T-cell (primary cell): ENCODE data around the gene ZBTB11. TPM values are rescaled to one million over a fixed set of nuclear protein-coding genes. Genes with fewer than 3 reads are reported as not detected.
A peak's percentile ranks its signal among the peaks of the same experiment; 100 is the strongest.
"Not testable (repeated sequence)": the region's sequence is repeated elsewhere in the genome, so short reads cannot be mapped to it uniquely, and the experiment has no call there.

Source experiments
- ATAC-seq, 4 experiments: fragments of 200-7000 bp in 3 of 4; fragments of 150-1000 bp in 1 of 4; cut with Tn5 transposase; replicated peaks in 1 of 4; 1 replicate in 3 of 4; 2 replicates in 1 of 4; pipeline ENCODE4 v1.10.0; 2021; ENCODE audit warnings: moderate library complexity in 3 of 4, mild to moderate bottlenecking in 2 of 4, moderate number of reproducible peaks in 1 of 4
- CTCF ChIA-PET, 2 donors: fragments of 300-600 bp; sonication (Branson Sonifier 250); formaldehyde crosslinking; loops; one replicate each; lab custom pipeline; 2022; ENCODE audit warnings: antibody characterized with exemption in 2 of 2; lab: Charles Lee
- POLR2A ChIA-PET, 2 donors: fragments of 300-600 bp; sonication (Branson Sonifier 250); formaldehyde crosslinking; loops; one replicate each; lab custom pipeline; 2022; ENCODE audit warnings: antibody characterized with exemption in 2 of 2; lab: Charles Lee
- DNase-seq, 35 experiments: peaks; one replicate each; pipeline versions ENCODE4 v3.0.0 to v3.0.0-alpha.2; 2013 to 2023
- H3K27ac ChIP-seq: one replicate; pipeline ENCODE4 v1.5.1; 2013; ENCODE audit warnings: low read length
- H3K27me3 ChIP-seq, 2 experiments: replicated peaks in 1 of 2; 1 replicate in 1 of 2; 2 replicates in 1 of 2; pipeline versions ENCODE4 v1.6.1 to v1.7.0; 2013; ENCODE audit warnings: low read length in 1 of 2, mixed read lengths in 1 of 2; ENCODE audit not compliant: control insufficient read depth in 2 of 2, insufficient read depth in 2 of 2; ENCODE audit errors: extremely low read depth in 1 of 2
- H3K36me3 ChIP-seq, 2 donors: 1 replicate in 1 of 2; 2 replicates in 1 of 2; pipeline versions ENCODE4 v1.6.1 to v1.7.0; 2013; ENCODE audit warnings: low read length in 1 of 2; ENCODE audit not compliant: control insufficient read depth in 2 of 2, insufficient read depth in 1 of 2; ENCODE audit errors: extremely low read depth in 1 of 2
- H3K4me1 ChIP-seq, 2 experiments: 1 replicate in 1 of 2; 2 replicates in 1 of 2; pipeline versions ENCODE4 v1.6.1 to v1.7.0; 2013; ENCODE audit warnings: low read length in 2 of 2, mixed read lengths in 1 of 2; ENCODE audit not compliant: insufficient read depth in 2 of 2, control insufficient read depth in 1 of 2; ENCODE audit errors: extremely low read depth in 1 of 2
- H3K4me3 ChIP-seq, 2 donors: 1 replicate in 1 of 2; 2 replicates in 1 of 2; pipeline versions ENCODE4 v1.5.1 to v1.7.0; 2013; ENCODE audit warnings: mild to moderate bottlenecking in 2 of 2, low read length in 1 of 2, moderate library complexity in 1 of 2; ENCODE audit not compliant: control insufficient read depth in 1 of 2; ENCODE audit errors: extremely low read depth in 1 of 2
- H3K9me3 ChIP-seq: 2 replicates; pipeline ENCODE4 v1.7.0; 2013
- H3K27ac Mint-ChIP-seq, 2 donors: one replicate each; pipeline ENCODE4 v1.8.0; 2020 to 2021; ENCODE audit warnings: mild to moderate bottlenecking in 2 of 2, mixed read lengths in 2 of 2
- H3K27me3 Mint-ChIP-seq, 2 donors: one replicate each; pipeline ENCODE4 v1.8.0; 2021 to 2022; ENCODE audit warnings: mixed read lengths in 2 of 2
- H3K36me3 Mint-ChIP-seq: one replicate; pipeline ENCODE4 v1.8.0; 2021; ENCODE audit warnings: mixed read lengths
- H3K4me1 Mint-ChIP-seq, 3 donors: one replicate each; pipeline ENCODE4 v1.8.0; 2020 to 2022; ENCODE audit warnings: mixed read lengths in 3 of 3, mild to moderate bottlenecking in 1 of 3
- H3K4me3 Mint-ChIP-seq, 3 donors: one replicate each; pipeline ENCODE4 v1.8.0; 2020 to 2022; ENCODE audit warnings: mild to moderate bottlenecking in 3 of 3, mixed read lengths in 3 of 3, moderate library complexity in 3 of 3
- H3K9me3 Mint-ChIP-seq, 3 donors: one replicate each; pipeline ENCODE4 v1.8.0; 2020 to 2022; ENCODE audit warnings: mixed read lengths in 3 of 3
- WGBS: methylation state at CpG from one replicate; pipeline ENCODE4 v1.1.5; 2013; ENCODE audit warnings: missing lambda C conversion rate; ENCODE audit not compliant: insufficient coverage; 5-methylcytosine and 5-hydroxymethylcytosine counted together
- total RNA-seq, 35 experiments: library from RNA in 6 of 35; stranded (reverse) in 6 of 35; fragments of 120-200 nt in 1 of 35; gene quantifications; one replicate each; pipeline versions ENCODE4 v1.2.1 to v1.2.4 and lab custom pipeline; 2013 to 2026

The ZBTB11 gene
- total RNA-seq, 5 donors from 2014 or later (not counting 1 experiment from before 2014, with no cell fraction given): 38.7 to 61.4 (median 45.6) TPM

DNA sequence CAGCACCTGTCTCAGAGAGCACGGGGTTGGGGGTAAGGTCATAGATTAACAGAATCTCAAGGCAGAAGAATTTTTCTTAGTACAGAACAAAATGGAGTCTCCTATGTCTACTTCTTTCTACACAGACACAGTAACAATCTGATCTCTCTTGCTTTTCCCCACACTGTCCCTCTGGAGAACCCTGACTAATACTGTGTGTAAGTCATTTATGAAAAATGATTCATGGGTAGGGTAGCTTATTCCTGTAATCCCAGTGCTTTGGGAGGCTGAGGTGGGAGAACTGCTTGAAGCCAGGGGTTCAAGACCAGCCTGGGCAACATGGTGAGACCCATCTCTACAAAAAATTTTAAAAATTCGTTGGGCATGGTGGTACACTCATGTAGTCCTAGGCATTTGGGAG, 27.7 kb upstream of the ZBTB11 start:
- ATAC-seq, H3K27ac Mint-ChIP-seq, H3K27me3 ChIP-seq, H3K4me1 ChIP-seq, POLR2A ChIA-PET, H3K9me3 Mint-ChIP-seq, H3K27me3 Mint-ChIP-seq, CTCF ChIA-PET, H3K36me3 ChIP-seq, DNase-seq, H3K9me3 ChIP-seq, H3K4me3 Mint-ChIP-seq, H3K4me3 ChIP-seq, H3K4me1 Mint-ChIP-seq, H3K27ac ChIP-seq, H3K36me3 Mint-ChIP-seq: not testable (repeated sequence)
- no CpG with 5 or more reads among the region's 2 CpGs for WGBS

DNA sequence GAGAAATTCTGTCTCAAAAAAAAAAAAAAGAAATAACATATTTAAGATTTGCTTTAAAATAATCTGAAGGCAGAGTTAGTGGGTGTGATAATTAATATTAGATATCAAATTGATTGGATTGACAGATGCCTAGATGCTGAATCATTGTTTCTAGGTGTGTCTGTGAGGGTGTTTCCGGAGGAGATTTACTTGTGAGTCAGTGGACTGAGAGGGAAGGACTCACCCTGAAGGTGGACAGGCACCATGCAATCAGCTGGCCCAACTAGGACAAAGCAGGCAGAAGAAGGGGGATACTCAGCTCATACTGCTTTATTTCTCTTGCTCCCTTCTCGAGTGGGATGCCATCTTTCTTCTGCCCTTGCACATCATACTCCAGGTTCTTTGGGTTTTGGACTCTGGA, 26.2 kb upstream of the ZBTB11 start:
- H3K27me3 Mint-ChIP-seq: no peaks in the 10 kb centered on the region
- no peak for ATAC-seq

DNA sequence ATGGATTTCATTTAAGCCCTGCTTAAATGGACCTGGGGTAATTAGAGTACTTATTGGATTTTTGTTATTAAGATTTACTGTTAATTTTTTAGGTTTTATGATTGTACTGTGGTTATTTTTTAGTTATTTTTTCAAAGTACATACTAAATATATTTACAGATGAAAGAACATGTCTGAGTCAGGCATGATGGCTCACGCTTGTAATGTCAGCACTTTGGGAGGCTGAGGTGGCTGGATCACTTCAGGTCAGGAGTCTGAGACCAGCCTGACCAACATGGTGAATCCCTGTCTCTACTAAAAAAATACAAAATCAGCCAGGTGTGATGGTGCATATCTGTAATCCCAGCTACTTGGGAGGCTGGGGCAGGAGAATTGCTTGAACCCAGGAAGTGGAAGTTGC, 25.8 kb upstream of the ZBTB11 start:
- no peaks in the 10 kb centered on the region for H3K9me3 Mint-ChIP-seq
- no peaks in the 10 kb centered on the region for H3K27me3 ChIP-seq
- no peak overlapping the region for H3K4me3 ChIP-seq
- no peaks in the 10 kb centered on the region for H3K27me3 Mint-ChIP-seq
- DNase-seq (no peak), ATAC-seq (no peak)
- no peak overlapping the region for H3K27ac ChIP-seq
- peaks cover 0 to 3% of the 10 kb centered on the region in 2 experiments for H3K4me1 ChIP-seq
- WGBS: no CpG with 5 or more reads among the region's 1 CpG
- POLR2A ChIA-PET: interaction anchor here in 1 of 2 donors (0.5 kb wide), 1 partner anchor 58 kb away, joined by 3 read pairs; no protein-coding TSS in a partner anchor
- H3K4me1 Mint-ChIP-seq: no peaks in the 10 kb centered on the region
- no peak overlapping the region for H3K27ac Mint-ChIP-seq
- CTCF ChIA-PET: no interaction called here
- no peaks in the 10 kb centered on the region for H3K36me3 Mint-ChIP-seq
- no peaks in the 10 kb centered on the region for H3K36me3 ChIP-seq
- no peak overlapping the region for H3K4me3 Mint-ChIP-seq
- no peaks in the 10 kb centered on the region for H3K9me3 ChIP-seq

More for the DNA sequence above, 26.2 kb upstream of the ZBTB11 start:
- CTCF ChIA-PET: no interaction called here
- DNase-seq: no peak
- Histone ChIP-seq H3K27ac (no peak overlapping the region), H3K36me3 (no peaks in the 10 kb centered on the region), H3K4me3 (no peak overlapping the region), H3K4me1 (peaks cover 0 to 3% of the 10 kb centered on the region in 2 experiments), H3K27me3 (no peaks in the 10 kb centered on the region), H3K9me3 (no peaks in the 10 kb centered on the region)
- Mint-ChIP-seq H3K4me1 (no peaks in the 10 kb centered on the region), H3K36me3 (no peaks in the 10 kb centered on the region), H3K27ac (no peak overlapping the region), H3K9me3 (no peaks in the 10 kb centered on the region), H3K4me3 (no peak overlapping the region)
- POLR2A ChIA-PET: no interaction called here
- WGBS: 100% methylated on average over 1 of the region's 2 CpGs

DNA sequence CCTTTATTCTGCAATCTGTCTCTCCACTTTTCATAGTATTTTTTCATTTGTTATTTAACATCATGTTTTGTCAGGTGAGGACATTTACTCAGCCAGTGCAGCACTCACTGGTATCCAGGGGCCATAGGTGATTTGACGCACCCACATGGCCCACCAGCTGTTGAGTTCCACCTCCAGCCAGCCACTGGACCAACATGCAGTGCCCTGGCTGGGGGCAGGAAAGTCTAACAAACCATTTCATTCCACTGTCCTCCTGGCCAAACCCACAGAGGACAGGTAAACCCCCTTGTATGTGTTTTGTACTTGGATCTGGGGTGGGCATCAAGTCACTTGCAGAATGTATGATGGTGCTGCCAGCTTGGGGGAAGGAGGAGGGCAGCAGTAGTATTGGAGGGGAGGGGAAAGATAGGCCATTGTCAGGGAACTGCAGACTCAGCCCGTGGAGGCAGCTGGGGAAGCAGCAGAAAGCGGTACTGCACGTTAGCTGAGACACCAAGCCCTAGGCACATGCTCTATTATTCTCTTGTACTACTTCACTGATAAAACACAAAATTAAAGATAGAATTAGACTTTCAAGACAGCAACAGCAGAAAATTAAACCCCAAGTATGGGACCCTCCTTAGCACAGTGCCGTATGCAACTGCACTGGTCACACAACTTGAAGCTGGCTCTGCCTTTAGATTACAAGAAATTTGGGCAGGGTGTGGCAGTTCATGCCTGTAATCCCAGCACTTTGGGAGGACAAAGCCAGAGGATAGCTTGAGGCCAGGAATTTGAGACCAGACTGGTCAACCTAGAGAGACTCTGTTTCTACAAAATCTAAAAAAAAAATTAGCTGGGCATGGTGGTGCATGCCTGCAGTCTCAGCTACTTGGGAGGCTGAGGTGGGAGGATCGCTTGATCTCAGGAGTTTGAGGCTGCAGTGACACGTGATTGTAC, 25.0 kb upstream of the ZBTB11 start:
- ATAC-seq (no peak), DNase-seq (no peak)
- H3K27ac Mint-ChIP-seq: no peak overlapping the region
- H3K4me1 Mint-ChIP-seq: no peaks in the 10 kb centered on the region
- no peak overlapping the region for H3K27ac ChIP-seq
- no peak overlapping the region for H3K4me3 ChIP-seq
- ChIA-PET CTCF (no interaction called here), POLR2A (interaction anchor here in 1 of 2 donors (0.5 kb wide), 1 partner anchor 57 kb away, joined by 3 read pairs; no protein-coding TSS in a partner anchor)
- no peaks in the 10 kb centered on the region for H3K9me3 ChIP-seq
- H3K36me3 ChIP-seq: no peaks in the 10 kb centered on the region
- no peaks in the 10 kb centered on the region for H3K4me1 ChIP-seq
- H3K4me3 Mint-ChIP-seq: no peak overlapping the region
- WGBS: 91% methylated on average over 3 of the region's 7 CpGs
- H3K27me3 Mint-ChIP-seq: no peaks in the 10 kb centered on the region
- H3K36me3 Mint-ChIP-seq: no peaks in the 10 kb centered on the region
- H3K9me3 Mint-ChIP-seq: no peaks in the 10 kb centered on the region
- no peaks in the 10 kb centered on the region for H3K27me3 ChIP-seq

DNA sequence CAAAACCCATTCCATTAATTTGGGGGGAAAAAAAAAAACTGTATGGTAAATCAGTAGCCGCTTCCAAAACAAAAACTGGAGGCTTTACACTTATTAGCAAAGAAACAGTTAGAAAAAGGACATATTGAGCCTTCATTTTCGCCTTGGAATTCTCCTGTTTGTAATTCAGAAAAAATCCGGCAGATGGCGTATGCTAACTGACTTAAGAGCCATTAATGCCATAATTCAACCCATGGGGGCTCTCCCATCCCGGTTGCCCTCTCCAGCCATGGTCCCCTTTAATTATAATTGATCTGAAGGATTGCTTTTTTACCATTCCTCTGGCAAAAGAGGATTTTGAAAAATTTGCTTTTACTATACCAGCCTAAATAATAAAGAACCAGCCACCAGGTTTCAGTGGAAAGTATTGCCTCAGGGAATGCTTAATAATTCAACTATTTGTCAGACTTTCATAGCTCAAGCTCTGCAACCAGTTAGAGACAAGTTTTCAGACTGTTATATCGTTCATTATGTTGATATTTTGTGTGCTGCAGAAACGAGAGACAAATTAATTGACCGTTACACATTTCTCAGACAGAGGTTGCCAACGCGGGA, 18.9 kb upstream of the ZBTB11 start:
- Mint-ChIP-seq H3K9me3 (no peaks in the 10 kb centered on the region), H3K36me3 (no peaks in the 10 kb centered on the region), H3K4me1 (peaks cover 2 to 4% (median 3%) of the 10 kb centered on the region in 3 donors), H3K27ac (no peak overlapping the region), H3K4me3 (no peak overlapping the region), H3K27me3 (no peaks in the 10 kb centered on the region)
- Histone ChIP-seq H3K27me3 (no peaks in the 10 kb centered on the region), H3K4me3 (no peak overlapping the region), H3K36me3 (no peaks in the 10 kb centered on the region), H3K27ac (no peak overlapping the region), H3K9me3 (no peaks in the 10 kb centered on the region), H3K4me1 (no peaks in the 10 kb centered on the region)
- WGBS: 0% methylated on average over 1 of the region's 10 CpGs
- DNase-seq (peak in 9 of 35 experiments; percentile 15 to 77 (median 25)), ATAC-seq (peak in 1 of 4 experiments; percentile 38)
- ChIA-PET CTCF (interaction anchor here in 1 of 2 donors (0.7 kb wide), 1 partner anchor 79 kb away, joined by 4 read pairs; no protein-coding TSS in a partner anchor), POLR2A (no interaction called here)

DNA sequence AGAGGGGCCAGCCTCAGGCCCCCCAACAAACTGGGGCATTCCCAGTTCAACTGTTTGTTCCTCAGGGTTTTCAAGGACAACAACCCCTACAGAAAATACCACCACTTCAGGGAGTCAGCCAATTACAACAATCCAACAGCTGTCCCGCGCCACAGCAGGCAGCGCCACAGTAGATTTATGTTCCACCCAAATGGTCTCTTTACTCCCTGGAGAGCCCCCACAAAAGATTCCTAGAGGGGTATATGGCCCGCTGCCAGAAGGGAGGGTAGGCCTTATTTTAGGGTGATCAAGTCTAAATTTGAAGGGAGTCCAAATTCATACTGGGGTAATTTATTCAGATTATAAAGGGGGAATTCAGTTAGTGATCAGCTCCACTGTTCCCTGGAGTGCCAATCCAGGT, 17.9 kb upstream of the ZBTB11 start:
- H3K27ac Mint-ChIP-seq, H3K4me3 ChIP-seq, DNase-seq, H3K27ac ChIP-seq, H3K36me3 Mint-ChIP-seq, H3K4me3 Mint-ChIP-seq, H3K9me3 ChIP-seq, POLR2A ChIA-PET, H3K4me1 ChIP-seq, H3K9me3 Mint-ChIP-seq, H3K27me3 ChIP-seq, H3K36me3 ChIP-seq, H3K27me3 Mint-ChIP-seq, ATAC-seq, H3K4me1 Mint-ChIP-seq: not testable (repeated sequence)
- WGBS: no CpG with 5 or more reads among the region's 4 CpGs
- CTCF ChIA-PET: interaction anchor here (0.6 to 1.2 kb wide), 3 partner anchors 29 to 109 kb away, joined by 3 to 4 read pairs (median 3); partner anchors contain the start of gene CEP97 (in 1 of the 2)
